HG03432 (cell line): Measurements from ENCODE around the gene CCDC177.

Experiments
- ATAC-seq: cut with Tn5 transposase; IDR thresholded peaks from one replicate; pipeline ENCODE4 v1.9.1; 2021; ENCODE audit warnings: mild to moderate bottlenecking, moderate library complexity; ENCODE audit not compliant: unreplicated experiment

The CCDC177 gene

DNA sequence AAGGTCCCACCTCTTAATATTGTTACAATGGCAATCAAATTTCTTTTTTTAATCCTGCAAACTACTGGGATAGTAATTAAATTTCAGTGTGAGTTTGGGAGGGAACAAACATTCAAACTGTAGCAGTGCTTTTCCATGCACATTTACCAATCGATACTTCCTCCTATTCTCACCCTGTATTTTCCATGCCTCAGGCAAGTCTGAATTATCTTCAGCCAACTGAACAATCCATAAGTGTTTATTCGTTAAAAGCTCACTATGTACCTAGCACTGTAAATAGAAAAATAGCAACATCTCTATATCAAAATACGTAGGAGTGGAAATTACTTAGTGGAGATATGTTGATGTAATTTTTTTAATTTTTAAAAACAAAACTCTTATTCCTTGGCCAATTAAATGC lies 43.5 kb downstream of the CCDC177 start:
- ATAC-seq: no peak

DNA sequence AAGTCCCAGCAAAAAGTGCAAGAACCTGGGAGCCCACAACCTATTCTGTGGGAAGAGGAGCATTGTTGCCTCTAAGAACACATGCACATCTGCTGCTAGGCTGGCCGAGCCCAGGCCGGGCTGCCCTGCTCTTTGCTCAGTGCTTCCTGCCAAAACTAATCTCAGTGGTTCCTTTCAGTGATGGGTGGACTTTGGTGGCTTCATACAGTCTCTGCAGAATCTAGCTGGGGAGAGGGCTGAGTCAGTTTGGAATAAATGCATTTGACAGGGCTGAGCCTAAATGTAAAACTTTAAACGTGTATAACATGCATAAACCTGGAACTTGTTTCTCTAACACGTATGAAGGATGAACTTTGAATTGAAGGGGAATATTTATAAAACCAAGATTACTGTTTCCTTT lies 44.6 kb downstream of the CCDC177 start:
- no peak for ATAC-seq

DNA sequence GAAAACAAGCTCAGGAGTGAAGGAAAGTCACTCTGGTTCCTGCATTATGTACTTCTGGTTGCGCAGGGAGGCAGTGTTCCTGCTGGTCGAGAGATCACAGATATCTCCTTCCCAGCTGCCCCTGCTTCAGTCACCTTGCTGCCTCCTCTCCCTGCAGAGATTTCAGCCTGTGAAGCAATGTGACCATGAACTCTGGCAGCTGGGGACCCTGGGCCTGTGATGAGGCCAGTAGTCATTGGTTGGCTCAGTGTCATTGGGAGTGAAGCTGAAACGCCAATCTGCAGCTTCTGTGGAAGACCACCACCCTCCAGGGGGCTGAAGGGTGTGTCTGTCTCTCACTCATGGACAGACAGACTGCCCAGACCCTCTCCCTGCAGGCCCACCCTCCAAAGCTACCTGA lies 45.1 kb downstream of the CCDC177 start:
- no peak for ATAC-seq

DNA sequence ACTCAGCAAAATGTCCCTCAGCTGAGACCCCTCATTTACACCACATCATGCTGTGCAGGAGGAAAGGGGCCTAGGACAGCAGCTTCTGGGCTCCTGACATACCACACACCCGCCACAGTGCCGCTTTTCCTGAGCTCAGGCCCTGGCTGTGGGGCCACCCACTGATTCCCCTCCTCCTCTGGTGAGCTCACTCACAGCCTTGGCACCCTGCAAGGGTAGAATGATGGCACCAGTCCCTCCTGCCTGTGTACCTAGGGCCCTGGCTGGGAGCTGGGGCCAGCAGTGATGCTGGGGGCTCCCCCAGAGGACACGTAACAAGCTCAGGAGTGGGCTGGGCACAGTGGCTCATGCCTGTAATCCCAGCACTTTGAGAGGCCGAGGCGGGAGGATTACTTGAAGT lies 45.7 kb downstream of the CCDC177 start:
- ATAC-seq: no peak

DNA sequence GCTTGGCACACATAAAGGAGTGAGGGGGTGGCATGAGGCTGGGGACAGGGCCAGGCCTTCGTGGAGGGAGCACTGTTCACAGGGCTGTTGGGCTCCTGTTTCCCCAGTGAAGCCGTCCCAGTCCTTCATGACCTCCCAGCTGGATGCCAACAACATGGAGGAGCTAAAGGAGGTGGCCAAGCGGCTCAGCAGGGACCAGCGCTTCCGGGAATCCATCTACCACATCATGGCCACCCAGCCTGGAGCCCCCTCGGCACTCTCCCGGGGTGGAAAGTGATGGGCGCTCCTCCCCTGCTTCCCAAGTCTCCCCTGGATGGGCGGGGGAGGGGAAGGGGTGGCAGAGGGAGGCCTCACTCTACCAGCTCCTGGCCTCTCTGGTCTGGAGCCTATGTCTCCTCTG lies 46.5 kb downstream of the CCDC177 start:
- ATAC-seq: no peak

DNA sequence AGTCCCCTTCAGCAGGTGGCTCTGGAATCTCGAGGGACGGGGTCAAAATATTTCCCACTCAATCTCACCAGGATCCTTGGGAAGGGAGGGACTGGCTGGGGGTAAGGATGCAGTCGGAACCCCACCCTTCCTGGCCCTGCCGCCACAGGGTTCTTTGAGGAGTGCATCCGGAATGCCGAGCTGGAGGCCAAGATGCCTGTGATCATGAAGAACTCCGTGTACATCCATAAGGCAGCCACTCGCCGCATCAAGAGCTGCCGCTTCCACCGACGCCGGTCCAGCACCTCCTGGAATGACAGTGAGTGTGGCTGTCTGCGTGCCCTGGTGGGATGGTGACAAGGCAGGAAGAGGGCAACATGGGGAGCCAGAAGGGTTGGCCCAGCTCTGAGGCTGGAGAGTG lies 47.0 kb downstream of the CCDC177 start:
- ATAC-seq: no peak

DNA sequence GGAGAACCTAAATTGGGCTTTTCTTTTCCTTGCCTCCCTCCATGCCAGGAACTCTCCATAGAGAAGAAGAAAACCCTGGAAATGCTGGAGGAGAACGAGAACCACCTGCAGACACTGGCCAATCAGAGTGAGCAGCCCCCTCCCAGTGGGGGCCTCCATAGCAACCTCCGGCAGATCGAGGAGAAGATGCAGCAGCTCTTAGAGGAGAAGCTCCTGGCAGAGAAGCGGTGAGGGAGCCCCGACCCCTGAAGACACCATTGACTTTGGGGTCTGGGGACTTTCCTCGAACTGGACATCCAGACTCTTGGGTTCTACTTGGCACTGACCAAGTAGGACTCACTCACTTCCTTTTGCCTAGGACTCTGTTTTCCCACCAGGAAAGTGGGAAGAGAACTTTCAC lies 48.8 kb downstream of the CCDC177 start:
- no peak for ATAC-seq

DNA sequence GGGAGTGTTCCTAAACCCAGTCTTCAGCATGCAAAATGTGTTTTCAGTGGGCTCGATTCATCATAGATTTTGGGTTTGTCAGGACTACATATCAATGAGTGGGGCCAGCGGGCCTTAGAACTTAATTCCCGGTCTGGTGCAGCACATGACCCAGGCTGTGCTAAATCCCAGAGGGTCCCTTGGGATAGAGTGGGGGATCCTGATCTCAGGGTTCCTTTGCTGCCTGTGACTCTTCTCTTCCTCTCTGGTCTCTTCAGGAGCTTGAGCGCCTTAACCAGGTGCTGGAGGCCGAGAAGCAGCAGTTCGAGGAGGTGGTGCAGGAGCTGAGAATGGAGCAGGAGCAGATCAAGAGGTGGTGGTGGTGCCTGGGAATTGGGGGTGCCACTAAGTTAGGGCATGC lies 52.6 kb downstream of the CCDC177 start:
- ATAC-seq: no peak
